Measurements from ENCODE around the gene LEMD2. TPM values are rescaled to one million over a fixed set of nuclear protein-coding genes. Genes with fewer than 3 reads are reported as not detected.

The LEMD2 gene
- total RNA-seq, 1 experiment from 2014 or later, result 43.9 TPM

DNA sequence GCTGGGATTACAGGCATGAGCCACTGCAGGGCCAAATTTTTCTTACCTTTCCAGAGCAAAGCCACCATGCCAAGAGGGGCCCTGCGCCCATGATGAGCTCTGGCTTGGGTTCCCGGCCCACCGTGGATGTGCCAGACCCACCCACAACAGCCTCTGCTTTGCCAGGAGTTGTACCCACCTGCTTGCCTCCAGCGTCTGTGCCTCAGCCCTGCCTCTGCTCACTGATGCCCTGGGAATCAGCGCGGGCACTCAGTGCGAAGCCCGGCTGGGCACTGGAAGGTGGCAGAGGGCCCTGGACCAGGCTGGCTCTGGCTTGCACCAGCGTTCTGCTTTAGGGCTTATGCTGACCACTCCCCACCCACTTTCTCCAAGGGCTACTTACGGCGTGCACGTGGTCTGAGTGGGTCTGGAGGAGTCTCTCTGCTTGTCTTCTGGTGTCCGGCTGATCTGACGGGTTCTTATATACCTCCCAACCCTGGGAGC is 14.7 kb upstream of the LEMD2 start, which contains the start of gene MLN:
Gene MLN, minus strand, starts transcription at position 433 of the 483 bp plus-strand sequence. CDS start 2,840 bp downstream, outside the sequence.
- no peaks in the 10 kb centered on the region for H3K9me3 ChIP-seq (ENCODE audit: control insufficient read depth in 1 of 2, insufficient read depth in 1 of 2, low read depth in 1 of 2, low read length in 2 of 2)
- H3K4me1 ChIP-seq (ENCODE audit: control insufficient read depth in 1 of 2, insufficient read depth in 2 of 2, low read length in 2 of 2), result no peaks in the 10 kb centered on the region
- no peaks in the 10 kb centered on the region for H3K36me3 ChIP-seq (ENCODE audit: control insufficient read depth in 1 of 2, insufficient read depth in 2 of 2, low read length in 2 of 2)
- H3K9me2 ChIP-seq (ENCODE audit: insufficient read depth), result no peaks in the 10 kb centered on the region
- peaks cover 32% of the 10 kb centered on the region for H3K27me3 ChIP-seq (ENCODE audit: insufficient read depth, low read length)
- H3K4me2 ChIP-seq (ENCODE audit: low read length), result no peak within 1 kb of the TSS
- no peak within 1 kb of the TSS for H2AFZ ChIP-seq (ENCODE audit: low read depth, low read length, poor library complexity, severe bottlenecking)
- RAD21 ChIA-PET (ENCODE audit: low non-redundant PET in 1 of 2, low total read pairs in 2 of 2, uncharacterized antibody in 2 of 2, unreplicated experiment in 2 of 2), result no interaction called here
- no peak within 1 kb of the TSS for H3K27ac ChIP-seq (ENCODE audit: low read depth, low read length)
- intact Hi-C loops (cut with micrococcal nuclease), result no loop called here
- H3K79me2 ChIP-seq (ENCODE audit: insufficient read depth, low read length), result no peaks in the 10 kb centered on the region
- H3K4me3 ChIP-seq (replicated peaks in 1 of 2; ENCODE audit: low read depth in 1 of 2, low read length in 2 of 2), result no peak within 1 kb of the TSS
- H3K9ac ChIP-seq (ENCODE audit: low read length), result no peak within 1 kb of the TSS
- ATAC-seq (no peak), DNase-seq (ENCODE audit: low read depth, low spot score) (no peak)
- no TSS peak for BruUV-seq (replicated peaks)
- no peak for TF ChIP-seq SIN3A (IDR thresholded peaks at IDR 0.05; ENCODE audit: low read depth)
- no peak for TF ChIP-seq SRF (IDR thresholded peaks at IDR 0.05; ENCODE audit: low read depth)
- TF ChIP-seq ZFX (IDR thresholded peaks at IDR 0.05), result no peak
- no peak for TF ChIP-seq CEBPB (IDR thresholded peaks at IDR 0.05; ENCODE audit: low read depth)
- no peak for TF ChIP-seq JUND (IDR thresholded peaks at IDR 0.05)
- TF ChIP-seq EGR1 (IDR thresholded peaks at IDR 0.05; ENCODE audit: low read depth), result no peak
- TF ChIP-seq POLR2AphosphoS5 (IDR thresholded peaks at IDR 0.05; ENCODE audit: low read depth, low read length), result no peak
- TF ChIP-seq YY1 (IDR thresholded peaks at IDR 0.05; ENCODE audit: extremely low read depth, insufficient replicate concordance, low read depth, low read length), result no peak
- TF ChIP-seq POLR2A (IDR thresholded peaks at IDR 0.05; ENCODE audit: borderline replicate concordance, extremely low read depth, insufficient read depth, insufficient read length), result no peak
- TF ChIP-seq, protein P1, sequence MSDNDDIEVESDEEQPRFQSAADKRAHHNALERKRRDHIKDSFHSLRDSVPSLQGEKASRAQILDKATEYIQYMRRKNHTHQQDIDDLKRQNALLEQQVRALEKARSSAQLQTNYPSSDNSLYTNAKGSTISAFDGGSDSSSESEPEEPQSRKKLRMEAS (IDR thresholded peaks at IDR 0.05), result no peak
- no peak for TF ChIP-seq EZH2phosphoT487 (IDR thresholded peaks at IDR 0.05; ENCODE audit: borderline replicate concordance)
- TF ChIP-seq ZBTB33 (IDR thresholded peaks at IDR 0.05; ENCODE audit: extremely low read depth, insufficient replicate concordance, low read length), result no peak
- TF ChIP-seq CBX3 (IDR thresholded peaks at IDR 0.05; ENCODE audit: low read depth), result no peak
- TF ChIP-seq FOSL1 (IDR thresholded peaks at IDR 0.05; ENCODE audit: low read depth), result no peak
- no peak for TF ChIP-seq EZH2 (IDR thresholded peaks at IDR 0.05)
- TF ChIP-seq ZNF274 (IDR thresholded peaks at IDR 0.05; ENCODE audit: low read depth, low read length), result no peak
- no peaks in the 10 kb centered on the region for H4K20me1 ChIP-seq (ENCODE audit: insufficient read depth)
- CTCF ChIA-PET, result no interaction called here
- POLR2A ChIA-PET, result no interaction called here
